Measurements from ENCODE around the gene MRPS24.
"Not testable (repeated sequence)": the region's sequence is repeated elsewhere in the genome, so short reads cannot be mapped to it uniquely, and the experiment has no call there.

Gene MRPS24

DNA sequence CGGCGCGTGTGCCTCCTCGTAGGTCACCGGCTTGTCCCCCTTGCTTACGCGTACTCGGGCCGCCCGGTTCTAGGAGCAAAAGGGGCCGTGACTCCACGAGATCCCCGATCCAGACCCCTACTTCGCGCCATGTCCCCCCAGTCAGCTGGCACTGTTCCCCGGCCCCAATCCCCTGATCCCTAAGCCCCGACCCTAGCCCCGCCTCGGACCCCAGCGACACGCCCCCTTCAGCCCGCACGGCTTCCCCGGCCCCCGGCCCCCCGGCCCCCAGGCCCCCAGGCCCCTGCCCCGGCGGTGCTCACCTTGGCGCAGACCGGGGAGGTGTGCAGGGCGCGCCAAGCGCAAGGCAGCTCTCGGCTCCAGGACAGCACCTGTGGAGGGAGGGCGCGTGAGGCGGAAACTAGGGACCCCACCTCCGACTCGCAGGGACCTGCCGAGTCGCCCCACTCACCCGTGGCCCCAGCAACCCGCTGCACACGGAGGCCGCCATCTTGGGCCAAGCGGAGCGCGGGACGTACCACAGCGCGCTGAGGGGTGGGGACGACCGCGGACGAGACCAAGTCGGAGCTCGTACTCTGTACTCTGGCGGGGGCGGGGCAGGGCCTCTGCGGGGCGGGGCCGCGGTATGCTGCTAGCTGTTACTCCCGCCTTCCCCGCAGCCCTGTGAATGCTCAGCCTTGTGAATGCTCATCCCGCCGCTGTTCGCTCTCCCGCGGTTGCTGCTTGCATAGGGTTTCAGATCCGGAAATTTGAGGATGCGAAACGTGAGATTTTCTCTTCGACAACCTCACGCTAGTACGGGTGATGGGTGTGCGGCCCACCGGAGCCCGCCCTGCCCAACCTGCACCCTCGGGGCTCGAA lies at the start of gene MRPS24:
Gene MRPS24, minus strand, starts transcription at position 512 of the 861 bp plus-strand sequence. Its CDS starts 22 bp downstream, at position 490.
- DNase-seq: peak; percentile 95

DNA sequence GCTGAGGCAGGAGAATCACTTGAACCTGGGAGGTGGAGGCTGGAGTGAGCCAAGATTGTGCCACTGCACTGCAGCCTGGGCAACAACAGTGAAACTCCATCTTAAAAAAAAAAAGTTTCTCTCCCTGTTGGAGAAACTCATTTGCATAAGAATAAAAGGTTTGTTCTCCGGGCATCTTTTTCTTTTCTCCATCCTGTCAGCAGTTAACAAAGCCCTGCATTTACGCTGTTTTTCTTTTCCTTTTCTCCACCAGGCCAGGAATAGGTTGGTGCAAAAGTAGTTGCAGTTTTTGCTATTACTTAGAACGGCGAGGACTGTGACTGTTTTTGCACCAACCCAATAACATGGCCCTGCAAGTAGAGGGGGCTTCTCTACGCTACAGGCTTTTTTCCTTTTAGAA lies 46.6 kb upstream of the MRPS24 start:
- DNase-seq: no peak

DNA sequence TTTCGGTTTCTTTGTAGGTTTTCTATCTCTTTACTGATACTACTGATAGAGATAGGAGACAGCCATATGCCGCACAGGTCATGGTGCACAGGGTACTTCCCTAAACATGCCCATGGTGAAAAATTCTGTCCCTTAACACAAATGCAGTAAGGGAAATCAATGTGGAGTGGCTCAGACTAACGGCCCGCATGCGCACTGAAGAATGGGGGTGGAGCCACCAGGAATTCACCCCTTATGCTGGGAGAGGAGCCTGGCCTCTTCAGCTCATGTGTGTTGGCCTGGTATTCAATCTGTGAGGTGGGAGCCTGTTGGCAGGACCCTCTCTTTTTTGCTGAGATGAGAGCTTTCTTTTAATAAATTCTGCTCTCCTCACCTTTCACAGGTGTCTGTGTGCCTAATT lies 45.5 kb upstream of the MRPS24 start:
- no peak for DNase-seq

DNA sequence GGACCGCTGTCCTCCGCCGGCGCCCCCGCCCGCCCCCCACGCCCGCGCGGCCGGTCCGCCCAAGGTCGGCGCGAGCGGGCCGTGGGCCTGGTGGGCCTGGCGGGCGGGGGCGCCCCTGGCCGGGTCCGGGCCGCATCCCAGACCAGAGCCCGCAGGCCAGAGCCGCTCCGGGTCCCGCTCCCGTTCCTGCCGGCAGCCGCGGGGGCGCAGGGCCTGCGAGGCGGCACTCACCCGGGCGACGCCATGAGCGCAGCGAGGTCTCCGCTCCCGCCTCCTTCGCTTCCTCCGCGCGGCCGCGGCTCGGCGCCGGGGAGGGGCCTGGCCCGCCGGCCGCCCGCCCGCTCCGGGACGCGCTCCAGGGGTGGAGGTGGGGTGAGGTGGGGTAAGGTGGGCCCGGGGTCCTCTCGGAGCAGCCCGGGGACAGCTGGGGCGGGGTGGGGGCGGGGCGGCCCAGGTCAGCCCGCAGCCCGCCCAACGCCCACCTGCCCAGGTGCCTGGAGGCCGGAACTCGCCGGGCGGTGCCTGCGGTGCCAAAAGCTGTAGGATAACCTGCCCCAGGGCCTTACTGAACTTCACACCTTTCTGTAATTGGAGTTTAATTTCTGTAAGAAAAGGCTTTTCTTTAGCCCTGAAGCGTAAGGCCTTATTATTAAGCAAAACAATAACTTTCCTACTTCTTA lies 37.2 kb upstream of the MRPS24 start, which contains the start of gene URGCP:
Gene URGCP, minus strand, starts transcription at position 266 of the 680 bp plus-strand sequence. Its CDS starts 21 bp downstream, at position 245.
- DNase-seq: peak; percentile 65

DNA sequence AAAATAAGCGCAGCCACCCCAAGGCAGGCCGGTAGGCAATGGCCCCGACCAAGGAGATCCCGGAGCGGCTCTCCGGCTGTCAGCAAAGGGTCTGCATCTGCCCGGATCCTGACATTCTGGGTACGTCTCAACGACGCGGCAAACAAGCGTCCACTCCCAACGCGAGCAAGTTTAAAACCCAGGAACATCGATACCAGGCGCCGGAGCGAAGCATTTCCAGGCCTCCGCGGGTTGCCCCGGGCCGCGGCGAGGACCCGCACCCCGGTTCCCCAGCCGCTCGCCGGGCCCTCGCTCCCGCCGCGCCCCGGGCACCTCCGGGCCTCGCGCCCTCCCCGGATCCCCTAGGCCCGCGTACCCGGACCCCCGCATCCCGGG lies 36.6 kb upstream of the MRPS24 start:
- DNase-seq: no peak

DNA sequence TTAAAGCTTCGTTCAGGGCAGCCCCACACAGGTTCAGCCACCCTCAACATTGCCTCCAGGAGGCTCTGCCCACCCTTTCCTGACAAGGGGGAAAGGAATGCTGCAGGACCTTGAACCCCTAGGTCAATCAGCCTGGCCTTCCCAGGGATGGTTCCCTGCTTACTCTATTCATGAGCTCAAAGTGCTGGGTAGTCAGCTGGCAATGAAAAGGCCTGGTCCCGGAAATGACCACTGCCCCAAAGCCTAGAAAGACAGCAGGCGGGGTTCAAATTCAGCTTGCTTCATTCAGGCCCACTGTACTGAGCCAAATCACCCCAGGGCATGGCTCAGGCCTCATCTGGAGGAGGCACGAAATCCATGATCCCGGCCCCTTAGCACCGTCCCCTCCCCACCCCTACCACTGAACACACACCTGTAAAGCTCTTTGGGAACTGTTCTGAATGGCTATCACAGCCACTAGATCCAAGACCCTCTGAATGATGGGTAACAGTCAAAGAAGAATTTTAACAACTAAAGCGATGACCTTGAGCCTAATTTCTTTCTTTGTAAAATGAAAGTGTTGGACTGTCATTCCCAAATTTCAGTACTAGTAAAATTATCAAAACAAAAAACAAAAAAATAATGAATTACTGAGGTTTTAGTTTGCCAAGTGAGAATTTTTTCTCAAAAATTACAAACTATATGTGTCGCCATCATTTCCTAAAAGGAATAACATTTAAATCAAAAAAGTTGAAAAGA lies 36.1 kb upstream of the MRPS24 start:
- DNase-seq: no peak

DNA sequence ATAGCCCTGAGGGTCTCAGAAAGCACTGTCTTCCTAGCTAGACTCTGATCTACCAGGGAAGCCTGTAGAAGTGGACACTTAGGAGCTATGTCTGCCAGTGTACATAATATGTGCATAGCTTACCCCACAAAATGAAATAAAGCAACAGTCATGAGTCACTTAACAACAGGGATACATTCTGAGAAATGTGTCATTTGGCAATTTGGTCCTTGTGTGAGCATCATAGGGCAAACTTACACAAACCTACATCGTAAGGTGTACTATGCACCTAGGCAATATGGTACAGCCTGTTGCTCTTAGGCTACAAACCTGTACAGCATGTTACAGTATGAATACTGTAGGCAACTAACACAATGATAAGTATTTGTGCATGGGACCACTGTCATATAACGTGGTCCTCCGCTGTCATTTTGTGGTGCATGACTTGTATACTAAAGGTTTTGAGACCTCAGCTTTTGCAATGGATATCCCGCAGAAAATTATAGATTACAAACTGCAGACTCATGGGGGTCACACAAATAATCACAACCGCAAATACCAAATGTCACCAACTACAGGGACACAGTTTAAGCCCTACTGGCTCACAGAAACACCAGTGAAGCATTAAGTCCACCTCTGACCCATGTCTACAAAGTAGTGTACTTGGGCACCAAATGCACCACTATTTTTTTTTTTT lies 35.4 kb upstream of the MRPS24 start:
- no peak for DNase-seq

DNA sequence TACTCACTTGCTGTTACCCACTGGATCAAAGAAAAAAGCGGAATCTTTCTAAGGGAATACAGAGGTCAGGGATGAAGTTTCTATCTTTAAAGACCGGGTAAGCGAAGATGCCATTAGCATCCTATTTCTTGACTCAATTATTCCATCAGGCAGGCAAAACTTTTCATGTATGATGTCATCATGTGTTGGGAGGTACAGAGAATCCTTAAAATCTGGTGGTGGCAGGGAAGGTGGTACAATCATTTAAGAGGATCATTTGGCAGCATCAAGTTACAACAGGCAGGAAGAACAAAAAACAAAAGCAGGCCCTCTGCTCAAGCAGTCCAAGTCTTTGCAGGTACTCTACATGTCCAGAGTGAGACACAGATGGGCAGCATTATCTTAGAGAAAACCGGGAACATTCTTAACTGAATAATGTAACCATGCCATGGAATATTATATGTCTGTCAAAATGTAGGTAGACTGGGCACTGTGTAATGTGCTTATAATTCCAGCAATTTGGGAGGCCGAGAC lies 33.3 kb upstream of the MRPS24 start:
- DNase-seq: no peak

DNA sequence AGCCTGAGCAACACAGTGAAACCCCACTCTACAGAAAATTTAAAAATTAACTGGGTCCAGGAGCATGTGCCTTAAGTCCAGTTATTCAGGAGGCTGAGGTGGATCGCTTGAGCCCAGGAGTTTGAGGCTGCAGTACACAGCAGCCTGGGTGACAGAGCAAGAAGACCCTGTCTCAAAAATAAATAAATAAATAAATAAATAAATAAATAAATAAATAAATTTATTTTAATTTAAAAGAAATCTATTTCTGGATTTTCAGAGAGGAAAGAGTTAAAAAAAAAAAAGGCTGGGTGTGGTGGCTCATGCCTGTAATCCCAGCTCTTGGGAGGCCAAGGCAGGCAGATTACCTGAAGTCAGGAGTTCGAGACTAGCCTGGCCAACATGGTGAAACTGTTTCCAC lies 29.3 kb upstream of the MRPS24 start:
- DNase-seq: not testable (repeated sequence)

DNA sequence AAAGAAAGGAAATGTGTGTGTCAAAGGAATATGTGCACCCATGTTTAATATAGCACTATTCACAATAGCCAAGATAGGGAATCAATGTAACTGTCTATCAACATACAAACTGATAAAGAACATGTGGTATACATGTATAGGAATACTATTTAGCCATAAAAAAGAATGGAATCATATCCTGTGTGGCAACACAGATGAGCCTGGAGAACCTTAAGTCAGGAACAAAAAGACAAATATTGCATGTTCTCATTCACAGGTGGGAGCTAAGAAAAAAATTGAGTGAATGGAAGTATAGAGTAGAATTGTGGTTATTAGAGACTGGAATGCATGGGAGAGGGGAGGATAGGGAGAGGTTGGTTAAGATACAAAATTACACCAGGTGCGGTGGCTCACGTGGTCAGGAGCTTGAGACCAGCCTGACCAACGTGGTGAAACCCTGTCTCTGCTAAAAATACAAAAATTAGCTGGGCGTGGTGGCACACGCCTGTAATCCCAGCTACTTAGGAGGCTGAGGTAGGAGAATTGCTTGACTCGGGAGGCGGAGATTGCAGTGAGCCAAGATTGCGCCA lies 26.6 kb upstream of the MRPS24 start:
- no peak for DNase-seq

DNA sequence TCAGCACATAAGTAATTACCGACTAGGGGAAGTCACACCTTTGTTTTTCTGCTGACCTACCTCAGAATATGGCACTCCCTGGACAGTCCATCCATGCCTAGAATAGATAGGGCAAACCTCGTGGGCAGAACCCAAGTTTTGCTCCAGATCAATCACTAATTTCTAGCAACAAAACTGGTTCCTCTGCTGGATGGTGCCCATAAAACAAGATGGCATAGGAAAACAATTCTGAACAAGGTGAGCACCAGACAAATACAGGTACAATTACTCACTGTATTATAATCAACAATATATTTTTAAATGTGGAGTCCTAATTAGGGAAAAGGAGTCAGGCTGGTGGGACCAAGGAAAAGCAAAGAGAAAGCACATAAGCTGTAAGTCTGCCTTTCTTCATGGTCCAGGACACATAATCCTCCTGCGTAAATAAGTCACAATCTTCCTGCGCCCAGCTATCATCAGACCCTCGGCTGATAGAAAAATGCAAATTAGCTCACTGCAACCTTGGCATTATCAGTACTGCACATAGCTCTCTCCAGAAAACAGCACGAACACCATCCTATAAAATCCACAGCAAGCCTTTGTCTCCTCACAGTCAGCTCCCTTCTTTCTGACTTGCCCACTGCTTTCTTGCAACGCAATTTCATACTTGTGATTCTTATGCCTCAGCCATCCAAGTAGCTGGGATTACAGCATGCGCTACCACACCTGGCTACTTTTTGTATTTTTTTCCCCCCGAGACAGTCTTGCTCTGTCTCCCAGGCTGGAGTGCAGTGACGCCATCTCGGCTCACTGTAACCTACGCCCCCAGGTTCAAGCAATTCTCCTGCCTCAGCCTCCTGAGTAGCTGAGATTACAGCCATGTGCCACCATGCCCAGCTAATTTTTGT lies 22.0 kb upstream of the MRPS24 start:
- no peak for DNase-seq

DNA sequence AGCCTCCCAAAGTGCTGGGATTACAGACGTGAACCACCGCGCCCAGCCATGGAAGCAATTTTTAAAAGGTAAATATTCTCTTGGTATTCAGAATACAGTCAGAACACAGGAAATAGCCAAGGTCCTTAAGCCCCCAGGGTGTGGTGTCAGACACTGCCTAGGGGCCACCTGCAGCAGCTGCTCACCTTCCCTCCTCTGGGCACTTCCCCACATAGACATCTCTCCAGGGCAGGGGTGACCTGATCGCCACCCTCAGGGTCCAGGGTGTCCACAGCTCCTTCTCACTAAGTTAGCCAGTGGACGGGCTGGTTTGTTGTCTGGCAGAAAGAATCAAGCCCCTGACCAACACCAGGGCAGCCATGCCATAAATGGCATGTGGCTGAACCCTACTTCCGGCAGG lies 21.2 kb upstream of the MRPS24 start:
- no peak for DNase-seq

DNA sequence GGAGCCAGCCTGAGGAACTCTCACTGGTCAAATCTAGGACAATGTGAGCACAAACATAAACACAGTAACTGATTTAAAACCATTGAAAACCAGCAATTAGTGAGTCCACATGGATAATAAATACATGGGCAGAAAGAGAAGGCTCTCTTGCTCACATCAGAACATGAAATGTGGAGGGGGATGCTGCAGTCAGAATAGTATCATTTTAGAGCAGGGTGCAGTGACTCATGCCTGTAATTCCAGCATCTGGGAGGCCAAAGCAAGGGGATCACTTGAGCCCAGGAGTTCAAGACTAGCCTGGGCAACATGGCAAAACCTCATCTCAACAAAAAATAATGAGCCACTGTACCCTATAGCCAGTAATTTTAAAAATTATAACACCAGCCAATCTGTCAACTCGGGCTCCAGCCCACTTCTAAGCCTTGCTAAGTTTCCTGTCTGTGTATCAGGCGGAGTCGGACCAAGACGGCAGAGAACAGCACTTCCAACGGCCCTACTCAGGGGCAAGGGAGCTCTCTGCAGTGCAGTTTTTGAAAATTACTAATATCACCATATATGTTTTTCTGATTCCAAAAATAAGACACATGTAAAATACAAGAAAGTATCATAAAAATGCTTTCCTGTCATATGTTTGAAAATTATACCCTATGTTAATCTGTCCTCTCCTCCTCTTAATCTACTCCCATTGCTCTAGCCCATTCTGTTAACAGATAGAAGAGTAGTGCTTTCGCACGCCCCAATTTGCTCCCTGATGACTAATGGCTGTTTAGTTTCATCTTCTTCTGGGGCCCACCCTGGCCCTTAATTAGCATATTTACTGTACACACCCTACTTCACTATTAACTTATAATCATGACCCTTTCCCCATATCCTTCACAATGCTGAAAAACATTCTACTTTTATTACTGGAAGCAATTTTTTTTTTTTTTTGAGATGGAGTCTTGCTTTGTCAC lies 20.0 kb upstream of the MRPS24 start:
- no peak for DNase-seq

DNA sequence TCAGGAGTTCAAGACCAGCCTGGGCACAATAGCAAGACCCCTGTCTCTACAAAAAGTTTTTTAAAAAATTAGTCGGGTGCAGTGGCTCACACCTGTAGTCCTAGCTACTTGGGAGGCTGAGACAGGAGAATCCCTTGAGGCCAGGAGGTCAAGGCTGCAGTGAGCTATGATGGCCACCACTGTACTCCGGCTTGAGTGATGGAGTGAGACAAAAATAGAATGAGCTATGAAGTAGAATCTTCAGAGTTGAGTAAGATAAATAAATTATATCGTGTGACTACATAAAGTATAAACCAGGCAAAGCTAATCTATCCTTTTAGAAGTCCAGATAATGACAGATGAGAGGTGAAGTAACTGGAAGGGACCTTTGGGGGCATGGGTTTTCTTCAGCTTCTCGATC lies 15.3 kb upstream of the MRPS24 start:
- no peak for DNase-seq

DNA sequence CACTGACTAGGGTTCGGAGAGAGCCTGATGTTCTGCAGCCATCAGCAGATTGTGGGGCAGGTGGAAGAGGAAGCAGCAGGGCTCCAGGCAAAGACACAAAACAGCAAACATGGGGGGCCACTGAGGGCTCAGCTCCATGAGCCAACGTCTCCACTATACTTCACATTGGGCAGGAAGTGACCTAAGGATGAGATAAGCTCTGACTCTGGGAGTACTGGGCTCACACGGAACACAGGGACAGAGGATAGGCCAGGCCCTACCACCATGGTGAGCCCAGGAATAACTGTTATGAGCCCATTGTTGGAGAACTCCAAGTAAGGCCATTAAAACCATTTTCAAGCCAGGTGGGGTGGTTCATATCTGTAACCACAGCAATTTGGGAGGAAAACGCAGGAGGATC lies 14.9 kb upstream of the MRPS24 start:
- no peak for DNase-seq

DNA sequence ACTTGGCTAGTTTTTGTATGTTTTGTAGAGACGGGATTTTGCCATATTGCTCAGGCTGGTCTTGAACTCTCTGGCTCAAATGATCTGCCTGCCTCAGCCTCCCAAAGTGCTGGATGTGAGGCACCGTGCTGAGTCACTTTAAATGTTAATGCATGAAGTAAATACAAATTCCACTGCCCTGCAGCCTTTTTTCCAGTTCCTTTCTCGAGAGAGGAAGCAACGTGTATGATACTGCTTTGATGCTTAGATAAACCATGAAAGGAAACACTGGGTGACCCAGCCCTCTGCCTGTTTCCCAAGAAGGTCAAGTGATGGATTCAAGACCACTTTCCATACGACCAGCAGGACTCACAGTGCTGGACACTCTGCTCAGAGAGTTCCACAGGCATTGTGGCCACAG lies 11.3 kb upstream of the MRPS24 start:
- DNase-seq: no peak

DNA sequence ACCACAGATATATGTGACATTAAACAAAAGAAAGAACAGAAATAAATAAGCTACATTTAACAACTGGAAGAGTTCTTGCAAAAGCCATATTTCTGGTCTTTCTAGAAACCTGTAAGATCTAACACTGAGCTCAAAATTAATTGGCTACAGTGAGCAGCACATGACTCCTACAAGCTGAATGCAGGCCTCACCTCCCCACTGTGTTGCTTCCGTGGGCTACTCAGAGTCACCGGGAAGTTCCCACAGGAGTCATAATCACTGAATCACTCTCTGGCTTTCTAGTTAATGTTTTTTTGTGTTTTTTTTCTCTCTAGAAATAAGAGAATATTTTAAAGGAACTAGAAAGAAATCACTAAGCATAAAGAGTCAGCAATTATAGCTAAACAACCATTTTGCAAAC lies 10.2 kb upstream of the MRPS24 start:
- no peak for DNase-seq

DNA sequence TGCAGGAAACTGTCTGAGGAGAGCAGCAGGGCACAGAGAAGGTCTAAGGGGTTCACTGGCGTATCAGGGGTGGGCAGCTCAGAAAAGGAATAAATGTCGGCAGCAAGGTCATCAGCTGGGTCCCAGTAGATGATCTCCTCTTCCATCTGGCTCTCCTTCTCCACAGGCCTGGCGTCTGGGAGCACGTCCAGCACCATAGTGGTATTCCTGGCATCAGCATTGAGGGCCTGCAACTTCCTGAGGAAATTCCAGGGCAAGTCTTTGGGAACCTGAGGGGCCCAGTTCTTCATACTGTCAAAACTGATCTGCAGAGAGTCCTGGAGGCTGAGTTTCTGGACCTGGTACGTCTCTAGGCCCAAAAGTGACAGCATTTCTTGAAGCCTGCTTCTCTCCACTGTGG lies 9.6 kb upstream of the MRPS24 start:
- DNase-seq: no peak

DNA sequence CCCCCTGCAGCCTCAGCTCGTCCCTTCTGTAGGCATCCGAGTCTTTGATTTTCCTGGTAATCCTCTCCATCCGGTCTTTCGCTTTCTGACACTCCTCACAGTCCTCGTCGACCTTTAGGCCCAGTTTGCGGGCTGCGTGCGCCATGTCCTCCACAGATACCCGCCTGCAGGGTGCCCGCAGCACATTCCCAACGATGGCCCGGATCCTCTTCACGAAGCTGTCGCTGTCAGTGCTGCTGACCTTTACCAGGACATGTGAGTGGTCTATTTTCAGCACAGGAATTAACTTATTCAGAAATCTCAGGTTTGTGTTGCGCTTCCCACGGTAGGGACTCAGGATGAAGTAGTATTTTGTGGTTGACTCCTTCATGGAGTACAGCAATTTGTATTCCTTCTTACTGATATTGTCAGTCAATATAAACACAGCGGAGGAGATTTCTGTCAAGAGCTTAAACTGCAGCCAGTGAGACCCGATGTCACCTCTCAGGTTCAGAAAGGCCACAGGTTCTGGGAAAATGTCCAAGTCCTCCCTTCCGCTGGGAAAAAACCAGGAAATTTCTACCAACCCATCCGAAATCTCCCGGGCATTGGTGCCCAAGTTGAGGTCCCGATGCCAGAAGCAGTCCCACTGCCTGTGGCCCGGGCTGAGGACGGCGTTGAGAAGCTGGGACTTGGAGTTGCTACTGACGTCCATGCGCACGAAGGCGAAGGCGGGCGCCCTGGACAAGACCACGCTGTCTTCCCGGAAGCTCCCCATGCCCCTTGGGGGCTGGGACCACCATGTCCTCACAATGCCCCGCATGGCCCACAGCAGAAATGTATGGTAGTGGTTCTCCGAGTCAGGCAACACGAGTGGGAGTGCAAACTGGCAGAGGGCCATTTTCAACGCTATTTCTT lies 8.9 kb upstream of the MRPS24 start:
- no peak for DNase-seq

Measured in stimulated activated naive CD4-positive, alpha-beta T cell treated with Interleukin-2 at 50 U/mL for 16 hours (primary cell).